BJ (cell line): Measurements from ENCODE around the gene RNF20. TPM values are rescaled to one million over a fixed set of nuclear protein-coding genes. Genes with fewer than 3 reads are reported as not detected.
"Not testable (repeated sequence)": the region's sequence is repeated elsewhere in the genome, so short reads cannot be mapped to it uniquely, and the experiment has no call there.

Experiments used
- CTCF ChIA-PET: fragments of 350-600 bp; formaldehyde crosslinking; extraction: SDS; loops from one replicate; lab custom pipeline; 2021; ENCODE audit warnings: antibody characterized with exemption, inconsistent platforms; lab: Yijun Ruan, JAX
- POLR2A ChIA-PET: fragments of 300-600 bp; sonication (Branson Sonifier 250); formaldehyde crosslinking; extraction: SDS; loops from one replicate; lab custom pipeline; 2021; ENCODE audit warnings: antibody characterized with exemption; lab: Charles Lee
- DNase-seq: peaks from one replicate; pipeline ENCODE4 v3.0.0-alpha.2; 2011; ENCODE audit warnings: low read depth
- H3K27me3 ChIP-seq: 2 replicates; pipeline ENCODE4 v1.6.0; 2011; ENCODE audit warnings: low read length; ENCODE audit not compliant: control insufficient read depth, insufficient read depth
- H3K36me3 ChIP-seq: 2 replicates; pipeline ENCODE4 v1.5.1; 2011; ENCODE audit warnings: low read length; ENCODE audit not compliant: control insufficient read depth, insufficient read depth
- H3K4me3 ChIP-seq: 2 replicates; pipeline ENCODE4 v1.5.1; 2011; ENCODE audit warnings: low read depth, mild to moderate bottlenecking, control low read depth, low read length
- CTCF ChIP-seq: IDR thresholded peaks from 2 replicates; pipeline ENCODE4 v1.5.1; 2011; ENCODE audit warnings: low read depth, mild to moderate bottlenecking, control low read depth, inconsistent platforms, low read length, moderate library complexity; ENCODE audit not compliant: insufficient read depth
- polyA plus RNA-seq: library from polyadenylated mRNA; depleted of rRNA; stranded (reverse); fragments of >200 nt; gene quantifications from 2 replicates; pipeline ENCODE4 v1.2.3, GENCODE V29; 2011

RNF20 gene
- polyA plus RNA-seq, 1 experiment = 18.0 TPM

GRCh38 chr9:101543098-101543735 lies 9.6 kb downstream of the RNF20 start:
- no peak for DNase-seq
- ChIA-PET CTCF (no interaction called here), POLR2A (no interaction called here)
- H3K4me3 ChIP-seq = no peak overlapping the region
- peaks cover 3% of the 10 kb centered on the region for H3K36me3 ChIP-seq
- no peaks in the 10 kb centered on the region for H3K27me3 ChIP-seq
- no peak for TF ChIP-seq CTCF

- DNase-seq, H3K27me3 ChIP-seq, H3K4me3 ChIP-seq, POLR2A ChIA-PET, H3K36me3 ChIP-seq: not testable (repeated sequence)
- CTCF ChIA-PET = interaction anchor here (0.5 to 2.3 kb wide), 12 partner anchors 8 to 101 kb away, joined by 3 to 13 read pairs (median 4); partner anchors contain the start of gene RNF20
Measured at GRCh38 chr9:101549472-101550098, 15.9 kb downstream of the RNF20 start.

- CTCF ChIA-PET = interaction anchor here (0.8 to 2.6 kb wide), 4 partner anchors 10 to 847 kb away, joined by 3 to 9 read pairs (median 4); no protein-coding TSS in a partner anchor
Measured at GRCh38 chr9:101561740-101562139, 28.1 kb downstream of the RNF20 start.

GRCh38 chr9:101562966-101563365 lies 29.3 kb downstream of the RNF20 start:
- Histone ChIP-seq H3K36me3 (peaks cover 11% of the 10 kb centered on the region), H3K27me3 (no peaks in the 10 kb centered on the region), H3K4me3 (no peak overlapping the region)
- TF ChIP-seq CTCF = no peak
- POLR2A ChIA-PET = no interaction called here
- CTCF ChIA-PET = interaction anchor here (1.1 to 2.8 kb wide), 5 partner anchors 10 to 114 kb away, joined by 3 to 10 read pairs (median 5); no protein-coding TSS in a partner anchor
- no peak for DNase-seq

More at GRCh38 chr9:101561740-101562139, 28.1 kb downstream of the RNF20 start:
- POLR2A ChIA-PET = no interaction called here
- TF ChIP-seq CTCF = no peak
- Histone ChIP-seq H3K36me3 (peaks cover 11% of the 10 kb centered on the region), H3K27me3 (no peaks in the 10 kb centered on the region), H3K4me3 (no peak overlapping the region)
- no peak for DNase-seq

GRCh38 chr9:101564252-101564651 lies 30.6 kb downstream of the RNF20 start:
- TF ChIP-seq CTCF = no peak
- Histone ChIP-seq H3K4me3 (no peak overlapping the region), H3K27me3 (no peaks in the 10 kb centered on the region), H3K36me3 (peaks cover 11% of the 10 kb centered on the region)
- DNase-seq = no peak
- CTCF ChIA-PET = interaction anchor here (0.5 to 2.8 kb wide), 5 partner anchors 14 to 1253 kb away, joined by 3 to 13 read pairs (median 6); no protein-coding TSS in a partner anchor
- POLR2A ChIA-PET = interaction anchor here (0.6 kb wide), 1 partner anchor 20 kb away, joined by 9 read pairs; no protein-coding TSS in a partner anchor
